GM03348 (cell line): Measurements from ENCODE around the gene DRGX.

Experiments used
- DNase-seq: peaks from one replicate; pipeline ENCODE4 v3.0.0; 2012; ENCODE audit warnings: low spot score

DRGX gene

DNA sequence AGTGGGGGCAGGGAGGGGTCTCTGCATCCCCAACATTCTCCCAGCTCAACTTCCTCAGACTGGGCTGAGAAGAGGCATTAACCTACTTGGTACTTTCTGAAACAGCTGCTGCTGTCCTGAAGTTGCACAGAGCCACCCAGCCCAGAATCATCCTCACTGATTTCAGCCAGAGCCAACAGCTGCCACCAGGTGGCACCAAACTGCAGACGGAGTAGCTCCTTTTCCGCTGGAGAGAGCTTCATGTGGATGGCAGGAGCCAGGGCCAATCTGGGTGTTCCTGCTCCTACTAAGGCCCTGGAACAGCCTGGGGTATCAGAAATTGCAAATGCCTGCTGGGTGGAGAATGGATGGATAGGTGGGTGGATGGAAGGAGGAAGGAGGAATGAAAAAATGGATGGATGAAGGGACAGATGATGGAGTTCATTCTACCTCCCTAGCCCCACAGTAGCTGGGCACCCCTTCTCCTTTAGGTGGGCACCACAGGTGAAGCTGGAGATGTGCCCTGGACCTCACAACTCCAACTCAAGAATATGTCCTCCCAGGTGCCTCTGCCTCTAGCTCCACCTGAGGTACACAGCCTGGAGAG lies 11.8 kb upstream of the DRGX start:
- DNase-seq, result peak; percentile 93

DNA sequence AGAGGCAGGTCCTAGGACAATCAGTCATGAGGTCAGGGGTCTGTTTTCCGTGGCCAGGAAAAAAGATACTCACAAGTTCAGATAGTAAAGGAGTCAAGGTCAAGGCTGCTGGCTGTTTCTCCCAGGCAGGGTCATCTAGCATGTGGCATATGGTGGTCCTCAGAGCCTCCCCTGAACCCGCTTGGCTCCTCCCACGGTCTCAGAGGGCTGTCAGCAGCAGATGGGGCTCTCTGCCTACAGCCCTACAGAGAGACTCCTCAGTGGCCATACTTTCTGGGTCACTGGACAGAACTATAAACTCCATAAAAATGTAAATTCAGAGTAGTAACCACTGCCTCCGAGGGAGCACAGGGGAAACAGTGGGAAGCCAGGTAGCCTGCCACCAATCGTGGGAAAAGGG lies 11.3 kb upstream of the DRGX start:
- DNase-seq, result no peak

DNA sequence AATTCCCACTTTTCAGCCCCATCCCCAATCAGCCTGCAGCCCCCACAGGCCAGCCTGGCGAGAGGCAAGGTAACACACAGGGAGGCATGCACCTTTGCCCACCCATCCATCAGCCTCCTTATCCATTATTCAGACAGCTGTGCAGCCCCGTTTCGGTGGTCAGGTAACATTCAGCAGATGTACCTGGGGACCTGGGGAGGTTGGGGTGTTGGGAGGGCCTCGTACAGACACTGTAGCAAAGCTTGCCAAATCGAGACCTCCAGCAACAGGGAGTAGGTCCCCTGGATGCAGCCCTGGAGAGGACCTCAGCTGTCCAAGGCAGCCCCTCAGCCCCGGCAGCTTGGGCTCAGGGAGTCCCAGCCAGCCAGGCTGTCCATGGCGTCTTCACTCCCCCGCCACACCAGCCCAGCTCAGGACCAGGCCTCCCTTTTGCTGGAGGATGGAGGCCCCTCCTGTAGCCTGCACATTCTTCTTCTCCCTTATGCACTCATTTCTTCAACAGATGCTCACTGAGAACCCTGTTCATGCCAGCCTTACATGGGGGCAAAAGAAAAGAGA lies 8.5 kb upstream of the DRGX start:
- DNase-seq, result no peak

DNA sequence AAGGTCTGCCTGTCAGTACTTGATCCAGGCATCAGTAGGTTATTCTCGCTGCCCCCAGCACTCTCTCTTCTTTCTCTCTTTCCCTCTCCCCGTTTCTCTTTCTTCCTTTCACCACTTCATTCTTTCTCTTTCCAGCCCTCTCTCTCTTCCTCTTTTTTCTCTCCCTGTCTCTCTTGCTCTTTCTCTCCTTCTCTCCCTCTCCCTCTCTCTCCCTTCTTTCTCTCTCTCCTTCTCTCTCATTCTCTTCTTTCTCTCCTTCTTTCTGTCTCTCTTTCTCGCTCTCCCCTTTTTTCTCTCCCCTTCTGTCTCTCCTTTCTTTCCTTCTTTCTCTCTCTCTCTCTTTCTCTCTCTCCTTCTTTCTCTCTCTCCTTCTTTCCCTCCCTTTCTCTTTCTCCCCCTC lies 7.5 kb upstream of the DRGX start:
- DNase-seq, result no peak

DNA sequence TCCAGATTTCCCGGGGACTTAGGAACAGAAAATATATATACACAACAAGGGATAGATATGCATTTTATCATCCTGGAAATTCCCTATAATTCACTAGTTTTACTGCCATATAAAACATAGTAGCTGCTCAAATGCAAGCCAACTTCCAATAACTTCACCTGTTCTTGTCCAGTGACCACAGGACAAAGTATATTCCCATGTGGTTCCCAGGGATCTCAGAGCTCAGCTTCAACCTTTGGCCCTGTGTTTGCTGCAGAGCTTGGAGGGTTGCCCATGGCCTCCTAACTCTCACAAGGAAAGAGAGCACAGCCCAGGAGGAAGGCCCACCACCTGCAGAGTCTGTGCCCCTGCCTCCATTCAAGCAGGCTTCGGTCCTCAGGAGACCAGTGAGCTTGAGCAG lies 4.5 kb upstream of the DRGX start:
- no peak for DNase-seq

DNA sequence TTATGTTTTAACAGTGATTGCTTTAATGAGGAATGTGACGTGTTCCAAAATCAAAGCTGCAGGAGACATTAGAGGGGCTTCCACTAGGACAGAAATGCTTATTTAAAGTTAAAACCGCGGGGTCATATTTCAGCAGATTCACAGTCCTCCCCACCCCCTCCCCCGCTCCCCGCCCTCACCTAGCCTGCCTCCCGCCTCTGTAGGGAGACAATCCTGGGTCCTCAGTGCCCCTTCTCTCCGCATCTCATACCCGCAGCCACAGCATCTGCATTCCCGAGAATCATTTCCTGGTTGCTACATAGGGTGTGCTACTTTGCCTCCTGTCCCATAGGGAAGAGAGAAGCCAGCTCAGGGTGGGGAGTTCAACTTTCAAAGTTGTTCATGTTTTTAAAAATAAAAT lies 3.1 kb upstream of the DRGX start:
- no peak for DNase-seq

DNA sequence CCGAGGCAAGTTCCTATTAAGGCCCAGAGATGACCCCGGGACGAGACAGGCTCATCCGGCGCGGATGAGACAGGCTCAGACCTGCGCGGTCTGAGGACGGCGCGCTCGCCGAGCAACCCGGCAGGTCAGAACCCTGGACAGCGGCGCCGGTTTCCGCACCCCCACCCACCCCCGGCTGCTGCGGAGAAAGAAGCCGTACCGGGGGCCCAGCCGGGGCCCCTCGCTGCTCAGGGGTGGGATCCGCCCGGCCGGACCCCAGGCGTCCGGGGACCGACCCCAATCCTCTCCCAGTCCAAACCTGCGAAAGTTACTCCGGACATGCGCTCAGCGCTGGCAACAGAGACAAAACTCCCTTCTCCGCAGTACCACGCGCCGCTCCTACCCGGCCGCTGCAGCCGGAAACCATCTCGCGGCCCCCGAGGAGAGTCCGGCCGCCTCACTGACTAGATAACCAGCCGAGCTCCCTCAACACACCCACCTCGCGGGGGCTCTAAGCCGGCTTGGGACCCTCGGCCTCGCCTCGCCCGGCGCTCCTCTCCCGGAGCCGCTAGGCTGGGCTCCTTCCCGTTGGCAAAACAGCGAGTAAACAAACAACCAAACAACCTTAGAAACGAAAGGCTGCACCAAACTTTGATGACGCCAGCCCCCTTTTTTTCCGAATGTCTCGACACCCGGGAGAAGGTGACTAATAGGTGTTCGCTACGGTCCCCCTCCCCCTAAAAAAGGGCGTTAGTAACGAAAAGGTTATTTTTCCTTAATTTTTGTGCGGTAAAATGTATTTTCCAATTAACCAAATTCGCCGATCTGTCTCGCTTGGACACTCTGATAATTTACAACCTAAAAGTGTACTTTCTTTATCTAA lies 2.3 kb upstream of the DRGX start:
- peak; percentile 91 for DNase-seq

DNA sequence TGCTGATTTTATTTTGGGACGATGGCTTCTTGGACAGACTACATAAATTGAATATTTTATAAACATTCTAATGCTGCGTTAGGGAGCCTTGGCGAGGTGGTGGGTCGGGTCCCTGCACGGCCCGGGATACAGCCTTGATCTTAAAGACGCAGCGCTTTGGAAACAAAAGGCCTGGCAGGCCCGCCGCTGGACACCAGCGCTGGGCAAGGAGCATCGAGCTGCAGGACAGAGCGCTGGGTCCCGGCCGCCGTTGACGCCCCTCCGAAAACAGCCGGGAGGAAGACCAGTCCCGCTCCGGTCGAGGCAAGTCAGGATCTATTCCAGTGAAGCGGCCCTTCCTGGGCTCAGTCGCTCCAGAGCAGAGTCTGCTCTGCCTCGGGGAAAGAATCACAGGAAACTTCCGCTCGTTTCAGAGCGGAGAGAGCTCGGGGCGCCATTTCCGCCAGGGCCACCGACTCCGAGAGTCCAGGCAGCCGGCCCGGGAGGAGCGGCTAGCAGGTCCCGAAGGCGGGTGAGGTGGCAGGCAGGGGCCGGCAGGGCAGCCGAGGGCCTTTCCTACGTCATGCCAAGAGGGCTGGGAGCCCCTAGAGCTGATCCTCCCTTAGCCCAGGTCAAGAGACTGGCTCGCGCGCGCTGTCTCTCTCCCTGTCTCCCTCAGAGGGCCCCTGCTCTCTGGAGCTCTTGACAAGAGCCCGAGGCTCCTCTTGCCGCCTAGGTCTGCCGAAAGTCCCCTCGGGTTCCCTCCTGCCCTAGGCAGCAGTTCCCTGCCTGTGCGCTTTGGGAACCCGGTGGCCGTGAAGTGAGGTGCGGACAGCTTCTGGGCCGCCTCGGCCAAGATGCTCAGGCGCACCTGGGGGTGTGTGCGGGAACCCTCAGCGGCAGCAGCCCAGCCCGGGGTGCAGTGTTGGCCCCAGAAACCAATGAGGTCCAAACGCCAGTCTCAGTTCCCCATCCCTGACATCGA lies 1.4 kb upstream of the DRGX start:
- no peak for DNase-seq

DNA sequence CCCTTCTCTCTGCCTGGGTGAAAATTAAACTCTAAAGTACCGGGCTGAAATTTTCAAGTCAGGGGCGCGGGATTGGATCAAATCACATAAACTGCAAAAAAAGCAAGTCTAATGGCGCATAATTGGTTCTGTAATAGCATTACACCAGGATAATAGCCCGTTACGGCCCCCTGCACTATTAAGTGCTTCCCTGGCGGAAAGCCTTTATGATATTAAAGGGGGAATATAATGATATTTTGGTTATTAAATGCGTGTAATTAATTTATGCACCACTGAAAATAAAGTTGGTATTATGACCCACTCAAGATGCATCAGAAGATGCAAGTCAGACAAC lies 744 bp upstream of the DRGX start:
- no peak for DNase-seq

DNA sequence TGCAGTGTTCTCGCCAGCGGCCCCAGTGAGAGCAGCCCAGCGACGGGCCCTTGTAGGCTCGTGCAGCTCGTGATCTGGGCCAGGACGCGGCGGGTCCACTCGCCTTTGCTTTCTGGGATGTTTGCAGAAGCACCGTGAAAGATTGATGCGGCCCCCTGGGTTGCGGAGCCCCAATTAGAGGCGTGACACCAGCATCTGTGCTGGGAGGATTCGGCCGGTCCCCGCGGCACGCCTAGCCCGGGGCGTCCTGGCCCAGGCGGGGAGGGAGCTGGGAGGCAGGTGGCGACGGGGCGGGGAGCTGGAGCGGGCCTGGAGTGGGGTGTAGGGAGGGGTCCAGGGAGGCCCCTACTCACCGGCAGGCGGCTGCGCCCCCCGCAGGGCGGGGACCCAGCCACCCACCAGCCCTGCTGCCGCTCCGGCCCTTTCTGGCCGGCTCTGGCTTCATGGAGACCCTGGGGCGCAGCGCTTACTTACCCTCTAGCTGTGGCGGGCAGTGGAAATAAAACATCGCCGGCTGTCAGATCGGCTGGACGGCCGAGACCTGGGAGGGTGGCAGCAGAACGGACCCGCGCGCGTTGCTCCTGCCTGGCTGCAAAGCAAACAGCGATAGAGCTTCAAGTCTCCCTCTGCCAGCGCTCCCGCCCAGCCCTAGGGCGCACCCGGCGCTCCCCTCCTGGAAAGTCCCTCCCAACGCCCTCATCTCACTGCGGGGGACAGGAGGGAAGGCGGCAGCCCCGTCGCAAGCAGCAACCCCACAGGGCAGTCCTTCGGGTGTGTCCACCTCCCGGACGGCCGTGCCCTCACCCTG lies 752 bp downstream of the DRGX start:
- DNase-seq, result no peak

DNA sequence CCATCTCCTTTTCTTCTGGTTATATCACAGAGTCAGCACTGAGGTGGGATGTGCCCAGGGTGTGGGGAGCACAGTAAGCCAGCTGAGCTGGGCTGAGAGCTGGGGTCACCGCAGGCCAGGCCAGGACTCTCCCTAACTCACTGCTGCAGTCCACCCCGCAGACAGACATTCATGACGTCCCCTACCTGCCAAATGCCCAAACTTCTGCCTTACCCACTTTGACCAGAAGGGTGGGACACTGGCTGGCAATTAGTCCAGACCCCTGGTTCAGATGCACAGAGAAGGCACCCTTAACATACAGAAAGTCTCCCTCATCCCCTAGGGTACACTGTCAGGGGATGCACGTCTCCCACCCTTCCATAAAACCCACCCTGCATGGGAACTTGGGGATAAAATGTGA lies 2.1 kb downstream of the DRGX start:
- DNase-seq, result no peak

DNA sequence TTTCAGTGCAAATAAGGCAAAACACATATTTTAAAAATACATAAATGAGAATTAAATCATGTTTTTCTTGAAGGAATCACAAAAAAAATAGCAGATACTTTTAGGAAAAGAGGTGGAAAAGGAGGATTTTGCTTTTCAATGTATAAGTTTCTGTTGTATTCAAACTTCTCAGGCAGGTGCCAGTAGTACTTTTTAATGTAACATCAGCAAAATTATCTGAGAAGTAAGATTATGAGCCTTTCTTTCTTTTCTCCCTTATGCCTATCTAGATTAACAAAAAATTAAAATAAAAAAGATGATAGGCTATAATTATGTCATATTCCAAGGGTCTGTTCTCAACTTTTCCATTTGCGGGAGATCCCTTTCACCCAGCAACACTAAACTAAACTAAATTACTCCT lies 2.6 kb downstream of the DRGX start:
- DNase-seq, result no peak

DNA sequence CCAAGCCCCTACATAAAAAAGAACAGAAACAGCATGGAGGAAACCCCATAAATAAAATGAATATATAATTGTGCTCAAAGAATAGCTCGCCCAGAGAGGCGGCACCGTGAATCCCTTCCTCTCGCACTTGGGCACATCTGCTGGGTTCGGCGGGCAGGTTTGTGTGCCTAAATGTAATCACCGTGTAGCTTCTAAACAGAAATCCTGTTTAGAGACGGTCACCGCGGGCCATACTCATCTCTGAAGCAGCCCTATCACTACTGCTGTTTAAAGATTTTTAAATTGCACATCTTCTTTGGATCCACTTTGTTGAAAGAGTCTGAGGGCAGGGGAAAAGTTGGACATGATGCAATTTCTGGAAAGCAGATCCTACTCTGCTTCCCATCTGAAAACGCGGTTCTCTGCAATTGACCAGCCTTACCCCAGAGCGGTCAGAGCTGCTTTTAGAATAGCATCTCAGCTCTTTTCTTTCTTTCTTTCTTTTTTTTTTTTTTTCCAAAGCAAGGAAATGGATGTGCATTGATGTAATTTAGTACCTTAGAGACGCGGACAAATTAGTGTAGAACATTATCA lies 6.4 kb downstream of the DRGX start:
- DNase-seq, result no peak

DNA sequence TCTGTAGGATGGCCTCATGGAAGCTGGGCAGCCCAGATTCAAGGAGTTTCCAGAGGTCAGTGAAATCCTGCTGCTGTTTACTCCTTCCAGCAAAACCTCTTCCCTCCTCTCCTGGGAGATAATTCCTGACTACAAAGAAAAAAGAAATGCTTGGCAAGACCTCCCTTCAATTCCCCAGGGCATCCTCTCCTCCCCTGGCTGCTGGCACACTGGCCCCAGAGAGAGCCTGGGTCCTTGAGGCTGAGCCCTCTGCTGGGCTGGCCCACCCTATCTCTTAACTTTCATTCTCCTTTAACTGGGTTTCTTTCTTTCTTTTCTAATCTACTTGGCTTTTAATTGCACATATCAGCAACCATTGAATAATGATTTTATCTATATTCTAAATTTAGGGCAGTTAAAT lies 7.7 kb downstream of the DRGX start:
- DNase-seq, result no peak

DNA sequence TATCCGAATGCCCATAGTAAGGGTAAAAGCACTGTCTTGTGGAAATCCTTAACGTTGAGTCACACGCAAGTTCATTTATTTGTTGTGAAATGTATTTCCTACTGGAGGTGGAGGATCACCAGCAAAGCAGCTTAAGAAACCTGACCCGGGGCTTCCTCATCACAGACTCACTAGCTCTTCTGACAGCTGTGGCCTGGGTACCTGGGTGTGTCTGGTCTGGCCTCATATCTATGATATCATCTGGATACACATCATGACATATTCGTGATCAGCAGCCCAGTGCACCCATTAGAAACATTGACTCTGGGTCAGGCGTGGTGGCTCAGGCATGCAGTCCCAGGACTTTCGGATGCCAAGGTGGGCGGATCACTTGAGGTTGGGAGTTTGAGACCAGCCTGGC lies 8.8 kb downstream of the DRGX start:
- peak; percentile 73 for DNase-seq

DNA sequence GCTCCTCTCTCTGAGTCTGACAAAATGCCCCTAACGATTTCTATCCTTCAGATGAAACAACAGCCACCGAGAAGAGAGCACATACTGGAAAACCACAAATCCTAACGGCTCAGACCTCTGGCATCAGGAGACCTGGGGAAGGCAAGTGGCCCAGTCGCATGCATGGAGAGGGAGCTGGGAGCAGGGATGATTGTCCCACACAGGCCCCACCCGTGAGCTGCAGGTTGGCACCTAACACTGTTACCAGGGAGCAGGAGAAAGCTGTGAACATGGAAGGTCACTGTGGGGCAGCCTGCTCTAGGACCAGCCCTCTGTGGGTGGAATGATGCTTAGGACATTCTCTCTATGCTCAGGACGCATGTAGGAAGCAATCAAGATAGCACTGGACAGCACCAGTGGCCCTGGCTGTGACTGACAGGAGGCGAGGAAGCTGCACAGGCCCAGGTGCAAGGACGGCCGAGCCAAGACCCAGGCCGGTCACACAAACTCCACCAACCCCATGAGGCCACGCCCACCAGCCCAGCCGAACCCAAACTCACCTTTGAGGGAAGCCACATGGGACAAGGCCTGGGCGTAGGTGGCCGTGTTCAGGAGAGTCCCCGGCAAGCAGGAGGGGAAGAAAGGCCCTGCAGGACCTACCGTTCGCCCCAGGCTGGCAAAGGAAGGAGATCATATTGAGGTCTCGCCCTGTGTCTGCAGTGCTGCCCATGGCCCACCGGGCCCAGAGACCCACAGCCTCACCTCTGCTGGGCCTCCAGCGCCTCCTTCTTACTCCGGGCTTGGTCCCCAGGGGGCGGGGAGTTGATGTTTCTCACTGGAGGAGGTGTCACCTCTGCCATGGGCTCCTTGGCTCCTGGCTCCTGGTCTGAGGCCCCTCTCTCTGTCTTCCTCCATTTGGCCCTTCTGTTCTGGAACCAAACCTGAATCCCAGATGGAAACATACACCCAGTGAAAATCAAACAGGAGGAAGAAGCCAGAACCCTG lies 9.7 kb downstream of the DRGX start:
- DNase-seq, result no peak

DNA sequence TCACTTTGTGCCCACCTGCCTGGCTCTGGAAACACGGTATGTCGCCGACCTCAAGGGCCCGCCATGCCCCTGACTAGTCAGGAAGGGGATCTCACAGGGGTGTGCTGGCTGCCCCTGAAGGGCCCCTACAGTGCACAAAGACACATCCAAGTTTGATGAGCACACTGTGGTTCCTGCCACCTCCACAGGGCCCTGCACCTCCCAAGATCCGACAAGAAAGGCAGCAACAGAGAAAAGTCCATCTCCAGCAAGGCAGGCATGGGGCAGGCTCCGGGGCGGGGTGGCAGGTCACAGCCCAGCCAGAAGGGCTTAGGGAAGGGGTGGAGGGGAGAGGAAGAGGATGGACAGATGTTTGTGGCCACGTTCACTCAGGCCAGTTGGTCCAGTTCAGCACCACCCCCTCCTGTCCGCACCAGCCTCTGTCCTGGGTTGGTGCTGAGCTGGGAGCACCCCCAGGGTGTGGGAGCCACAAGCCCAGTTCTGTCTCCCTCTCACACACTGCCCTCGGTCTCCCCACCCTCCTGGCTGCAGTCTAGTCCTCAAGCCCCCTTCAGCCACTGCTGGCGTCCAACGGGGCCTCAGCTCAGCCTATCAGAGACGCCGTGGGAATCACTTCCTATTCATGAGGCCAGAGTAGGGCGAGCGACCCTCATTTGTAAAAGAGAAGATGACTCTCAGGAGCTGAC lies 11.5 kb downstream of the DRGX start:
- no peak for DNase-seq

DNA sequence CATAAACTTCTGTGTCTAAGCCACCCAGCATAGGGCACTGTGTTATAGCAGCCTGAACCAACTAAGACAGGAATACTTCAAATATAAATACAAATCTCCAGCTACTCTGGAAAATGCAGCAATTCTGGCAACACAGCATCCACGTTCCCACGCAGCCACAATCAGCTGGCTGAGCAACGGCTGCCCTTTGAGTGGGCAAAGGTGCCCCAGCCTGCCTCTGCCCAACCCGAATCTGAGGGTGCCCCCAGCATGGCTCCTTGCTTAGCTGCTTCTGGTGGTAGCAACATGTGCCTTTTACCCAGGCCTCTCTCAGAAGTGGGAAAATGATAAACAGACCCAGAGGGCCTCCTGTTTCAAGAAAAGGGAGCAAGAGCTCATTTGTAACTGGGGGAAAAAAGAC lies 12.0 kb downstream of the DRGX start:
- no peak for DNase-seq

DNA sequence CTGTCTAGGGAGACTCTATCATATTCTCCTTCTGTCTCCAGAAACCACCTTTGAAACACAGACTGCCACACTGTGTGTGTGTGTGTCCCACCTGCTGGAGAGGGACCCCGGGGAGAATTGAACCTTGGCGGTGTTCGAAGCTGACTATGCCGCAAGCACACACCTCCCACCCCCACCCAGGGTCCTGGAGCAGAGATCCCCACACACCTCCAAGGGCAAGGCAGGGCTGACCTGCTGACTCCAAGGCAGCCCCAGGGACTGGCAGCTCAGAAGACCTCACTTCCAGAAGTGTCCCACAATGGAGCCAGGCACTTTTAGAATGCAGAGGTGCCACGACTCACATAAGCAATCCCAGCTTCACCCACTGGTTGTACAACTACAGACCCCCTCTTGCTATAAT lies 13.1 kb downstream of the DRGX start:
- no peak for DNase-seq

DNA sequence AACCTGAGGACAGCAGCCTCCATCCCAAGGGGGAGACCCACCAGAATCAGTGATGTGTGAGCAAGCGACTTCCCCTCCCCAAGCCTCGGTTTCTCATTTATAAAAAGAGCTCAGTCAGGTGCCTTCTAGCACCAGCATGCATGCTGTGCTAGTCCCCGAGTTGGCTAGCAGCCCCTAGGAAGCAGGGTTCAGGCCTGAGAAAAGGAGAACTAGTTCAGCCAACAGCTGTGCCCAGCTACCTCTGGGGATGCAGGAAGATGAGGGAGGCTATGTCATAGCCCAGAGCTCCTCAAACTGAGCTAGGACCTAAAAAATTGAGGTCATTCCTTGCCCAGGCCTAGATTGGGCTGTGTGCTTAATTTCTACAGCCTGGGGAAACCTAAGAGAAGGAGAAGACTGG lies 13.7 kb downstream of the DRGX start:
- DNase-seq, result no peak
